Brain microvascular endothelial cell (primary cell): ENCODE measurements around the gene ZFAND3.
A peak's percentile ranks its signal among the peaks of the same experiment; 100 is the strongest.

Experiments used
- DNase-seq: peaks from one replicate; pipeline ENCODE4 v3.0.0-alpha.2; 2020
- H3K27ac ChIP-seq: fragments of 250-450 bp; sonication (Bioruptor Pico); 2 replicates; pipeline ENCODE4 v1.5.1; 2020; ENCODE audit warnings: mild to moderate bottlenecking, moderate library complexity
- H3K27me3 ChIP-seq: fragments of 250-450 bp; sonication (Bioruptor Pico); replicated peaks from 2 replicates; pipeline ENCODE4 v1.5.1; 2020; ENCODE audit warnings: mild to moderate bottlenecking
- H3K36me3 ChIP-seq: fragments of 250-450 bp; sonication (Bioruptor Pico); replicated peaks from 2 replicates; pipeline ENCODE4 v1.5.1; 2020; ENCODE audit warnings: mild to moderate bottlenecking
- H3K4me3 ChIP-seq: 2 replicates; pipeline ENCODE4 v1.5.1; 2011; ENCODE audit warnings: low read depth, mild to moderate bottlenecking, control low read depth, low read length, moderate library complexity
- in situ Hi-C: cut with HindIII; loops from 2 replicates; pipeline ENCODE4 v1.10.0; 2017; ENCODE audit warnings: low sequenced_read_pairs, low pct_ligation_motif_present
- TF ChIP-seq, protein P1 (sequence below): IDR thresholded peaks from 2 replicates; pipeline ENCODE4 v1.5.1; 2011; ENCODE audit warnings: low read depth, mild to moderate bottlenecking, moderate library complexity, low read length, control low read depth, inconsistent platforms; ENCODE audit errors: missing control alignments

ZFAND3 gene

DNA sequence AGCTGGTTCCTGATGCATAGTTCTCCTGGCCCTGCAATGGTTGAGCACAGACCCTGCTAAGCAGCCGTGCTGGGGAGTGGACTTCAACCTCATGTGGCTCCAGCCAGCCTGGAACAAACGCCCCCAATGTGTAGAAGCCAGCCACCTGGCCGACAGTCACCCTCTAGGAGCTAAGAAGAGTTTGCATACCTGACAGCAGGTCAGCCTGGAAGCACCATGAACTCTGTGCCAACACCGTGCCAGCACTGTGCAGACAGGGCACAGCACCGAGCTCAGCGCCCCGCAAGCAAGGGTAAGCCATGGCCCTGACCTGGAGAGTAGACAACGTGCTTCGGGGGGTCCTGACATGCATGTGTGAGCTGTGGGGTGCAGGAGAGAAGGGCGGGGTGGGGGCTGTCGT is 356.3 kb downstream of the ZFAND3 start:
- Histone ChIP-seq H3K27ac (no peak overlapping the region), H3K27me3 (no peaks in the 10 kb centered on the region), H3K4me3 (no peak overlapping the region), H3K36me3 (no peaks in the 10 kb centered on the region)
- TF ChIP-seq, protein P1, sequence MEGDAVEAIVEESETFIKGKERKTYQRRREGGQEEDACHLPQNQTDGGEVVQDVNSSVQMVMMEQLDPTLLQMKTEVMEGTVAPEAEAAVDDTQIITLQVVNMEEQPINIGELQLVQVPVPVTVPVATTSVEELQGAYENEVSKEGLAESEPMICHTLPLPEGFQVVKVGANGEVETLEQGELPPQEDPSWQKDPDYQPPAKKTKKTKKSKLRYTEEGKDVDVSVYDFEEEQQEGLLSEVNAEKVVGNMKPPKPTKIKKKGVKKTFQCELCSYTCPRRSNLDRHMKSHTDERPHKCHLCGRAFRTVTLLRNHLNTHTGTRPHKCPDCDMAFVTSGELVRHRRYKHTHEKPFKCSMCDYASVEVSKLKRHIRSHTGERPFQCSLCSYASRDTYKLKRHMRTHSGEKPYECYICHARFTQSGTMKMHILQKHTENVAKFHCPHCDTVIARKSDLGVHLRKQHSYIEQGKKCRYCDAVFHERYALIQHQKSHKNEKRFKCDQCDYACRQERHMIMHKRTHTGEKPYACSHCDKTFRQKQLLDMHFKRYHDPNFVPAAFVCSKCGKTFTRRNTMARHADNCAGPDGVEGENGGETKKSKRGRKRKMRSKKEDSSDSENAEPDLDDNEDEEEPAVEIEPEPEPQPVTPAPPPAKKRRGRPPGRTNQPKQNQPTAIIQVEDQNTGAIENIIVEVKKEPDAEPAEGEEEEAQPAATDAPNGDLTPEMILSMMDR, result no peak
- in situ Hi-C loops, result no loop called here
- DNase-seq, result no peak

DNA sequence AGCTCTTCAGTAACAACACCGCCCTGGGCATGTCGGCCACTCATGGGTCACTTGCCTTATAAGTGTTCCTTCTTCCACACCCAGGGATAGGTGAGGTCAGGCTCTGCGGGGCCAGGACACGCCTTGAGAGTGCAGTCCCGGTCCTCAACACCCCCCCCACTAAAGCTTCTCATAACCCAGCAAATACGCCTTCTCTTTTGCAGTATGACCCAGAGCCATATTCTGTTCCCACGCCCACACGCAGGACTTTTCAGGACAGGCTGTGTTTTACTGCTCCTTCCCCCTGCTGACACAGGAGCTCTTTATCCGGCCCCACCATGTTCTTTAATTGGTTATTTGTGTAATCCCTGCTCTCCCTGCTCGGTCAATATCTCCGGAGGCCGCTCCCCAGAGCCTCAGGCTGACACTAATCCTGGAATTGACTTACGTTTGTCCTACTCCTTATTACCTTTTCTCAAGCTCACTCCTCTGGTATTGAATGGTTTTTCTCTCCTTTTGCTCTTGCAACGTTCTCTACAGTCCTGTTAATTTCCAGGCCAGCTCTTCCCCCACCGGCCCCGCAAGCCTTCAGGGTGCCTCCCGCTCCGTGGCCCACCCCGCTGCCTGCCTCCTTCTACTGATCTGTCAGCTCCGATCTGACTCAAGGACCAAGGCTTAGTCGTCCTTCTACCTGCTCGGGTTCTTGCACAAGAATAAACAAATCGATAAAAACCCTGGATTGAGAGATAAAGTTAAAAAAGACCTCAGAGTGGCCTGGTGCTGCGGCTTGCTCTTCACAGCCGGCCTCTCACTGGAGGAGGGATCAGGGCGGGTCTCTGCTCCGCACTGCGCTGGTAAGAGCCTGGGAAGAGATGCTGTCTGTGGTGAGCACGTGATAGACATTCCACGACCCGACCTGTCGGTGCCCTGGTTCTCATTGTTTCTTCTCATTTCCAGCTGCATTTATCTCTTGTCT is 357.5 kb downstream of the ZFAND3 start:
- in situ Hi-C loops, result no loop called here
- peak; percentile 43 for DNase-seq
- no peaks in the 10 kb centered on the region for H3K36me3 ChIP-seq
- TF ChIP-seq, protein P1, result no peak
- H3K27me3 ChIP-seq, result no peaks in the 10 kb centered on the region
- H3K27ac ChIP-seq, result no peak overlapping the region
- no peak overlapping the region for H3K4me3 ChIP-seq

DNA sequence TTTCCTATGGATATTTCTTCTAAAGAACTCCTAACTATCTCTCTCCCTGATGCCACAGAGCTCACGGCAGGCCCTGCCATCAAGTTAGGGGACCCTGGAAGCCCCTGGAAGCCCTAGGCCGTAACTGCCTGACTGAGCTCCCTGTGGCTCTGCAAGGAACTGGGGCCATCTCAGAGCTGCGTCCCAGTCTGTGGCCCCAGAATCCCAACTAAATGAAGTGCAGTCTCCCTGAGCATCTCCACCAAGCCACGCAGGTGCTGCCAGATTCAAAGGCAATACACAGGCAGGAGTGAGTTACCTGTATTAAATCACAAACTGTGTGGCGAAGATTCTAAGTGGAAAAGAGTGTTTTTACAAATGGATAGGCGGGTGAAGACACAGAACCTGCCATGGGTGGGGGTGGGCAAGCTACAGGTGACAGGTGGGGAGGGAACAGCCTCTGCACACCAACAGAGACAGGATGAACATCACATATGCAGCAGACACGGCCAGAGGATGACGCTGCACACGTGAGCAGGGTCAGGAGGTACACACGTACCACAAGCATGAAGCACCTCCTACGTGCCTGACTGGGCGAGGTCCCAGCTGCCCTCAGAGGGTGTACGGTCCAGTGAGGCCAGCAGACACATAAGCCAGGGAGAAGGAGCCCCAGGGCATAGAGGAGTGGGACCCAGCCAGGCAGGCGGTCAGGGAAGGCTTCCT is 358.5 kb downstream of the ZFAND3 start:
- H3K36me3 ChIP-seq, result no peaks in the 10 kb centered on the region
- in situ Hi-C loops, result no loop called here
- H3K27me3 ChIP-seq, result no peaks in the 10 kb centered on the region
- TF ChIP-seq, protein P1, result no peak
- DNase-seq, result no peak
- H3K4me3 ChIP-seq, result no peak overlapping the region
- H3K27ac ChIP-seq, result no peak overlapping the region

DNA sequence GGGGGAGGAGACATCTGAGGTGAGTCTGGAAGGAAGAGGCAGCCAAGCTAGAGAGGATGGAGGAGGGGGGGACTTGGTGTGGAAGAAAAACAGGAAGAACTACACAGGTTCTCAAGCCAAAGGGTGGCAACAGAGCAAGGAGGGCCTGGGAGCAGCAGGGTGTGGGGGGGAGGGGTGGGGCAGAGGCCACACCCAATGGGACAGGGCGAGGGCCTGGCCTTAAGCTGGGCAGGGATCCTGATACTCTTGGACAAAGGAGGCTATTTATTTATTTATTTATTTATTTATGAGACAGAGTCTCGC is 359.0 kb downstream of the ZFAND3 start:
- Histone ChIP-seq H3K27me3 (no peaks in the 10 kb centered on the region), H3K4me3 (no peak overlapping the region), H3K36me3 (no peaks in the 10 kb centered on the region), H3K27ac (no peak overlapping the region)
- TF ChIP-seq, protein P1, result no peak
- in situ Hi-C loops, result no loop called here
- DNase-seq, result no peak

DNA sequence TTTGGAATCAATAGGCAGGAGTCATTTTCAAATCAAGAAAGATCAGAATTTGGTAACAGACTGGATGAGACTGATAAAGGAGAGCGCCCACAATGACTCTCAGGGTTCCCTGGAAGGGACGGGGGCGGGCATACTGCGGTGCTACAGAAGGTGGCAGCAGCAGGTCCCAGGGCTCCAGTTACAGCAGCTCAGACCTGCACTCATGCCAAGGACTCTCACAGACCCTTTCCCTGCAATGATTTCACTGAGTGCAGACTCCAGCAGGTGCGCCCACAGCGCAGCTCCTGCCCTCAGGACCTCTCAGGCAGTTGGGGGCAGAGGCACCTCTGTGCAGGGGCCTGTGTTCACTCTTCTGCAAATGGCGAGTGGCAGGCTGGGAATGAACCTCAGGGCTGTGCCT is 359.8 kb downstream of the ZFAND3 start:
- in situ Hi-C loops, result no loop called here
- Histone ChIP-seq H3K27ac (no peak overlapping the region), H3K36me3 (no peaks in the 10 kb centered on the region), H3K4me3 (no peak overlapping the region), H3K27me3 (no peaks in the 10 kb centered on the region)
- DNase-seq, result no peak
- TF ChIP-seq, protein P1, result peak; percentile 13
